Measurements from ENCODE around the gene UBE2V1. TPM values are rescaled to one million over a fixed set of nuclear protein-coding genes. Genes with fewer than 3 reads are reported as not detected.

UBE2V1 gene
- polyA plus RNA-seq, 3 donors = 62.2 to 95.5 (median 71.1) TPM

- Mint-ChIP-seq H3K9me3 (no peaks in the 10 kb centered on the region), H3K36me3 (peaks cover 60 to 79% of the 10 kb centered on the region in 2 donors), H3K27ac (peak overlapping the region in 2 of 7 donors; percentile 26 to 74), H3K4me3 (no peak overlapping the region), H3K27me3 (ENCODE audit: low read depth in 3 of 3) (no peaks in the 10 kb centered on the region), H3K4me1 (peaks cover 8% of the 10 kb centered on the region)
- DNase-seq = no peak
- peaks cover 76% of the 10 kb centered on the region for H3K79me2 ChIP-seq (ENCODE audit: insufficient read depth, low read length)
- H3K9ac ChIP-seq (ENCODE audit: insufficient read depth, low read length, poor library complexity, severe bottlenecking) = no peak overlapping the region
- peaks cover 56 to 90% of the 10 kb centered on the region in 2 donors for H3K36me3 ChIP-seq (replicated peaks in 1 of 2; ENCODE audit: control insufficient read depth in 1 of 2, insufficient read depth in 2 of 2, low read length in 2 of 2)
- no CpG with 5 or more reads among the region's 4 CpGs for WGBS (ENCODE audit: insufficient coverage)
- no peak overlapping the region for H3K4me3 ChIP-seq (replicated peaks in 1 of 3; ENCODE audit: low read depth in 2 of 3, low read length in 3 of 3)
- no peak overlapping the region for H3K4me2 ChIP-seq (replicated peaks; ENCODE audit: extremely low read depth, low read length, poor library complexity, severe bottlenecking)
- intact Hi-C loops (cut with micrococcal nuclease) = no loop called here
- H3K4me1 ChIP-seq (ENCODE audit: control insufficient read depth in 1 of 2, insufficient read depth in 2 of 2, low read length in 2 of 2) = peaks cover 4% of the 10 kb centered on the region in 2 donors
- H3K27ac ChIP-seq (ENCODE audit: low read depth in 1 of 2, low read length in 2 of 2) = no peak overlapping the region
- no peaks in the 10 kb centered on the region for H3K9me3 ChIP-seq (replicated peaks in 1 of 2; ENCODE audit: control insufficient read depth in 1 of 2, insufficient read depth in 1 of 2, low read length in 2 of 2)
- H2AFZ ChIP-seq (ENCODE audit: insufficient read depth, low read depth, low read length, poor library complexity, severe bottlenecking) = no peak overlapping the region
- no peaks in the 10 kb centered on the region for H3K27me3 ChIP-seq (ENCODE audit: control insufficient read depth in 2 of 2, insufficient read depth in 2 of 2, low read length in 2 of 2)
- TF ChIP-seq, protein P1, sequence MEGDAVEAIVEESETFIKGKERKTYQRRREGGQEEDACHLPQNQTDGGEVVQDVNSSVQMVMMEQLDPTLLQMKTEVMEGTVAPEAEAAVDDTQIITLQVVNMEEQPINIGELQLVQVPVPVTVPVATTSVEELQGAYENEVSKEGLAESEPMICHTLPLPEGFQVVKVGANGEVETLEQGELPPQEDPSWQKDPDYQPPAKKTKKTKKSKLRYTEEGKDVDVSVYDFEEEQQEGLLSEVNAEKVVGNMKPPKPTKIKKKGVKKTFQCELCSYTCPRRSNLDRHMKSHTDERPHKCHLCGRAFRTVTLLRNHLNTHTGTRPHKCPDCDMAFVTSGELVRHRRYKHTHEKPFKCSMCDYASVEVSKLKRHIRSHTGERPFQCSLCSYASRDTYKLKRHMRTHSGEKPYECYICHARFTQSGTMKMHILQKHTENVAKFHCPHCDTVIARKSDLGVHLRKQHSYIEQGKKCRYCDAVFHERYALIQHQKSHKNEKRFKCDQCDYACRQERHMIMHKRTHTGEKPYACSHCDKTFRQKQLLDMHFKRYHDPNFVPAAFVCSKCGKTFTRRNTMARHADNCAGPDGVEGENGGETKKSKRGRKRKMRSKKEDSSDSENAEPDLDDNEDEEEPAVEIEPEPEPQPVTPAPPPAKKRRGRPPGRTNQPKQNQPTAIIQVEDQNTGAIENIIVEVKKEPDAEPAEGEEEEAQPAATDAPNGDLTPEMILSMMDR (IDR thresholded peaks at IDR 0.05) = no peak
- H4K20me1 ChIP-seq (ENCODE audit: insufficient read depth, low read length) = peaks cover 86% of the 10 kb centered on the region
These were observed 20.5 kb downstream of the UBE2V1 start for GRCh38 chr20:50092436-50092835.

GRCh38 chr20:50089787-50090177 is 23.2 kb downstream of the UBE2V1 start:
- TF ChIP-seq, protein P1 (IDR thresholded peaks at IDR 0.05) = no peak
- Mint-ChIP-seq H3K9me3 (no peaks in the 10 kb centered on the region), H3K4me1 (peaks cover 32% of the 10 kb centered on the region), H3K27me3 (ENCODE audit: low read depth in 3 of 3) (no peaks in the 10 kb centered on the region), H3K4me3 (no peak overlapping the region), H3K27ac (peak overlapping the region in 3 of 7 donors; percentile 10 to 36 (median 28)), H3K36me3 (peaks cover 42 to 58% of the 10 kb centered on the region in 2 donors)
- H3K27me3 ChIP-seq (ENCODE audit: control insufficient read depth in 2 of 2, insufficient read depth in 2 of 2, low read length in 2 of 2) = no peaks in the 10 kb centered on the region
- H4K20me1 ChIP-seq (ENCODE audit: insufficient read depth, low read length) = peaks cover 83% of the 10 kb centered on the region
- H3K27ac ChIP-seq (ENCODE audit: low read depth in 1 of 2, low read length in 2 of 2) = no peak overlapping the region
- H2AFZ ChIP-seq (ENCODE audit: insufficient read depth, low read depth, low read length, poor library complexity, severe bottlenecking) = no peak overlapping the region
- 91% methylated on average over 1 of the region's 2 CpGs for WGBS (ENCODE audit: insufficient coverage)
- H3K79me2 ChIP-seq (ENCODE audit: insufficient read depth, low read length) = peaks cover 76% of the 10 kb centered on the region
- no peak overlapping the region for H3K9ac ChIP-seq (ENCODE audit: insufficient read depth, low read length, poor library complexity, severe bottlenecking)
- intact Hi-C loops (cut with micrococcal nuclease) = no loop called here
- H3K4me1 ChIP-seq (ENCODE audit: control insufficient read depth in 1 of 2, insufficient read depth in 2 of 2, low read length in 2 of 2) = peaks cover 25 to 28% of the 10 kb centered on the region in 2 donors
- H3K9me3 ChIP-seq (replicated peaks in 1 of 2; ENCODE audit: control insufficient read depth in 1 of 2, insufficient read depth in 1 of 2, low read length in 2 of 2) = no peaks in the 10 kb centered on the region
- H3K4me3 ChIP-seq (replicated peaks in 1 of 3; ENCODE audit: low read depth in 2 of 3, low read length in 3 of 3) = no peak overlapping the region
- DNase-seq = no peak
- H3K4me2 ChIP-seq (replicated peaks; ENCODE audit: extremely low read depth, low read length, poor library complexity, severe bottlenecking) = no peak overlapping the region
- peaks cover 32 to 63% of the 10 kb centered on the region in 2 donors for H3K36me3 ChIP-seq (replicated peaks in 1 of 2; ENCODE audit: control insufficient read depth in 1 of 2, insufficient read depth in 2 of 2, low read length in 2 of 2)
